ENCODE results near the gene ABCB4. TPM values are rescaled to one million over a fixed set of nuclear protein-coding genes. Genes with fewer than 3 reads are reported as not detected.

ABCB4 gene
- total RNA-seq, 1 donor from 2014 or later: not detected

- Mint-ChIP-seq H3K4me3 (no peak overlapping the region), H3K4me1 (ENCODE audit: low read depth) (no peaks in the 10 kb centered on the region), H3K27ac (no peak overlapping the region), H3K9me3 (peaks cover 25% of the 10 kb centered on the region), H3K27me3 (ENCODE audit: insufficient read depth) (no peaks in the 10 kb centered on the region), H3K36me3 (ENCODE audit: low read depth) (peaks cover 51% of the 10 kb centered on the region)
- no peak for DNase-seq (ENCODE audit: low spot score)
- intact Hi-C loops (cut with micrococcal nuclease): no loop called here
Observed at GRCh38 chr7:87354749-87355148, 120.7 kb downstream of the ABCB4 start.

Other genes with a start within 250 kb of the ABCB4 start
- 5.9 and 6.5 TPM in 2 replicates for gene CROT, start 130.0 kb downstream of the ABCB4 start, total RNA-seq
- 3.3 and 3.6 TPM in 2 replicates for gene ABCB1, start 125.2 kb upstream of the ABCB4 start, total RNA-seq
- gene RUNDC3B, start 152.7 kb upstream of the ABCB4 start, total RNA-seq: 0.08 TPM in 1 of 2 replicates, not detected in the other